Kidney (tissue), 14 donors: ENCODE results near the gene REEP2. TPM values are rescaled to one million over a fixed set of nuclear protein-coding genes. Genes with fewer than 3 reads are reported as not detected.

Experiments
- DNase-seq, 5 donors: peaks; one replicate each; pipeline ENCODE4 v3.0.0-alpha.2; 2013 to 2020
- FAIRE-seq: peaks from 2 replicates; lab custom pipeline; 2012; peaks lifted over from hg19 to GRCh38; lab: Jason Lieb, UNC
- H3K27ac ChIP-seq, 2 donors: one replicate each; pipeline ENCODE4 v1.7.0; 2013; ENCODE audit warnings: low read depth in 2 of 2, low read length in 2 of 2, inconsistent platforms in 1 of 2
- H3K27me3 ChIP-seq: one replicate; pipeline ENCODE4 v1.7.1; 2013; ENCODE audit warnings: low read length, inconsistent platforms; ENCODE audit not compliant: control insufficient read depth, insufficient read depth
- H3K36me3 ChIP-seq, 3 donors: one replicate each; pipeline versions ENCODE4 v1.7.0 to v1.7.1; 2013; ENCODE audit warnings: low read length in 3 of 3, control low read depth in 1 of 3, inconsistent platforms in 1 of 3; ENCODE audit not compliant: insufficient read depth in 3 of 3, control insufficient read depth in 2 of 3
- H3K4me1 ChIP-seq, 3 donors: one replicate each; pipeline versions ENCODE4 v1.7.0 to v1.7.1; 2013; ENCODE audit warnings: low read length in 3 of 3, inconsistent platforms in 1 of 3, low read depth in 1 of 3; ENCODE audit not compliant: control insufficient read depth in 2 of 3, insufficient read depth in 2 of 3
- H3K4me3 ChIP-seq, 3 donors: one replicate each; pipeline versions ENCODE4 v1.7.0 to v1.8.1; 2013; ENCODE audit warnings: low read length in 3 of 3, control low read depth in 1 of 3, inconsistent platforms in 1 of 3
- H3K9ac ChIP-seq, 3 donors: one replicate each; pipeline versions ENCODE4 v1.7.0 to v1.7.1; 2013; ENCODE audit warnings: low read length in 3 of 3, control low read depth in 1 of 3, inconsistent platforms in 1 of 3
- H3K9me3 ChIP-seq, 3 donors: one replicate each; pipeline versions ENCODE4 v1.7.0 to v1.7.1; 2013; ENCODE audit warnings: low read length in 3 of 3, control low read depth in 1 of 3, inconsistent platforms in 1 of 3; ENCODE audit not compliant: control insufficient read depth in 2 of 3, insufficient read depth in 1 of 3
- CTCF ChIP-seq: IDR thresholded peaks from 3 replicates; pipeline ENCODE4 v1.5.1; 2012; ENCODE audit warnings: mild to moderate bottlenecking, moderate library complexity, borderline replicate concordance; ENCODE audit not compliant: insufficient read depth; ENCODE audit errors: extremely low read depth
- intact Hi-C: fragments of 100-400 bp; cut with DNase I; formaldehyde crosslinking; loops from one replicate; pipeline ENCODE4 v1.11.1; 2022
- polyA plus RNA-seq: library from polyadenylated mRNA; stranded (reverse); fragments of 350-450 nt; fragmentation: Illumina TruSeq; extraction: RNeasy Lipid Tissue Mini Kit (QIAGEN cat#74804); gene quantifications from one replicate; pipeline ENCODE4 v1.2.3, GENCODE V29; 2014; ENCODE audit warnings: low read depth, low replicate concordance; ENCODE audit not compliant: insufficient read depth
- total RNA-seq: library from RNA; stranded (reverse); fragmentation: NEBNext Ultra II Directional; extraction: Animal tissue kit (Norgen Biotek cat#: 25700); gene quantifications from one replicate; pipeline ENCODE4 v1.2.1, GENCODE V29; 2021
- donor health status: control.
- donor health status: control.
- donor health status: control.
- donor health status: control.
- donor health status: control.
- donor health status: DM: yes; HTN: yes; CAD: no.
- donor health status: Normal renal cell carcinoma (clear cell type).

Gene REEP2
- total and polyA plus RNA-seq, 2 donors from 2014 or later: 1.9 to 8.8 TPM

GRCh38 chr5:138482638-138483037 is 43.8 kb downstream of the REEP2 start:
- Histone ChIP-seq H3K27ac (no peak overlapping the region), H3K9me3 (no peaks in the 10 kb centered on the region), H3K27me3 (no peaks in the 10 kb centered on the region), H3K4me3 (no peak overlapping the region), H3K4me1 (no peaks in the 10 kb centered on the region), H3K36me3 (no peaks in the 10 kb centered on the region), H3K9ac (no peak overlapping the region)
- TF ChIP-seq CTCF: no peak
- no peak for FAIRE-seq
- intact Hi-C loops: no loop called here
- DNase-seq: no peak

- DNase-seq: no peak
- no peak for TF ChIP-seq CTCF
- no peak for FAIRE-seq
Observed at GRCh38 chr5:138488481-138488945, 49.7 kb downstream of the REEP2 start.

GRCh38 chr5:138489683-138490061 is 50.8 kb downstream of the REEP2 start:
- no peak overlapping the region for H3K4me3 ChIP-seq
- peaks cover 5% of the 10 kb centered on the region for H3K27me3 ChIP-seq
- no peak for TF ChIP-seq CTCF
- H3K4me1 ChIP-seq: peaks cover 0 to 17% (median 4%) of the 10 kb centered on the region in 3 donors
- intact Hi-C loops: no loop called here
- H3K9me3 ChIP-seq: no peaks in the 10 kb centered on the region
- no peak overlapping the region for H3K27ac ChIP-seq
- no peak overlapping the region for H3K9ac ChIP-seq
- DNase-seq (no peak), FAIRE-seq (no peak)
- H3K36me3 ChIP-seq: no peaks in the 10 kb centered on the region

More at GRCh38 chr5:138488481-138488945, 49.7 kb downstream of the REEP2 start:
- Histone ChIP-seq H3K4me1 (peaks cover 0 to 17% (median 4%) of the 10 kb centered on the region in 3 donors), H3K4me3 (no peak overlapping the region), H3K36me3 (no peaks in the 10 kb centered on the region), H3K9me3 (no peaks in the 10 kb centered on the region), H3K27ac (no peak overlapping the region), H3K27me3 (peaks cover 5% of the 10 kb centered on the region), H3K9ac (no peak overlapping the region)
- intact Hi-C loops: no loop called here
